HG02610 (cell line): ENCODE data around the gene VSTM4.

ENCODE experiments used
- ATAC-seq: cut with Tn5 transposase; IDR thresholded peaks from one replicate; pipeline ENCODE4 v1.9.1; 2021; ENCODE audit warnings: mild to moderate bottlenecking, moderate library complexity; ENCODE audit not compliant: unreplicated experiment

Gene VSTM4

GRCh38 chr10:48974510-48975156 is 140.7 kb downstream of the VSTM4 start:
- ATAC-seq, result no peak

DNA sequence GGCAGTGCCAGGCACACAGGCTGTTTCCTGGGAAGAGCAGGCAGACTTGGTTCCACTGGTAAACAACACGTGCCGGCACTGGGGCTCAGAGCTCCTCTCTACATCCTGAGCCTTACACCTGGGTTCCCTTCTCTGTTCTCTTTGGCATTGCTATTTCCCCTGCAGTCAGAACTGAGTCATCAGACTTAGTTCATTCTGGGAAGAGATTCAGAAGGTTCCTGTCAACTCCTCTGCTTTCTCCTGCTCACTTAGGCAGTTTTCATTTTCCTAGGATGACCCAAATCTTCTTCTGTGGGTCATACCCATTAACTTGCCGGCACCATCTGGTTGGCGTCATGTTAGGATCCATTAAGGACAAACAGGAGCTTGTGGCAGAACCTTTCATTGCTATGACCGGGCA is 142.3 kb downstream of the VSTM4 start:
- no peak for ATAC-seq

GRCh38 chr10:48970654-48971053 is 144.7 kb downstream of the VSTM4 start:
- no peak for ATAC-seq

DNA sequence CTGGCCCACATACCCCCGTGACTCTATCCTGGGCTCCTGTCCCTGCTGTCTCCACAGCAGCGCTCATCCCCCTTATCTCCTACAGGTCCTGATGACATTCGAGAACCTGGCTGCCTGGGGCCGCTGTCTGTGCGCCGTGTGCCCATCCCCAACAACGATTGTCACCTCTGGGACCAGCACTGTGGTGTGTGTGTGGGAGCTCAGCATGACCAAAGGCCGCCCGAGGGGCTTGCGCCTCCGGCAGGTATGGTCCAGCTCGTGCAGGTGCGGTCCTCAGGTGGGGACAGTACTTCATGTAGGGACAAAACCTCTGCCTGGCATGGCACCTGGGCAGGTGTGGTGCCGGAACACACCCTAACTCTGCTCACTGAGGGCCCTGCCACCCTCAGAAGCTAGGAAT is 145.3 kb downstream of the VSTM4 start:
- no peak for ATAC-seq

DNA sequence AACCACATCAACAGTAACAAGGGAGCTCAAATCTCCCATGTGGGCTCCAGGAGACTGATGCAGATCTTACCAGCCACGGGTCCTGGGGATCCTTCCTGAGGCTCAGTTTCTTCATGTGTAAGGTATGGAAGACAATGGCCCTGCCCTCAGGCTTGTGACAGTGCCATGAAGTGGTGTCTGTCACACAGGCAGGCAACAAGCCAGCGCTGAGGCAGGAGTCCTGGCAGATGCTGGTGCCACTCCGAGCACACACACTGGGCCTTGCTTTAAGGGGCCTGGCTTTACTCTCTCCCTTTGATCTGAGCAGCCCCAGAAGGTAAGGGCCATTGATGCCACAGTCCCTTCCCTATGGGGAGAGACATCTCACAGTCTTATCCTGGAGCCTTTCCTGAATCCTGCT is 147.3 kb downstream of the VSTM4 start:
- ATAC-seq, result no peak

DNA sequence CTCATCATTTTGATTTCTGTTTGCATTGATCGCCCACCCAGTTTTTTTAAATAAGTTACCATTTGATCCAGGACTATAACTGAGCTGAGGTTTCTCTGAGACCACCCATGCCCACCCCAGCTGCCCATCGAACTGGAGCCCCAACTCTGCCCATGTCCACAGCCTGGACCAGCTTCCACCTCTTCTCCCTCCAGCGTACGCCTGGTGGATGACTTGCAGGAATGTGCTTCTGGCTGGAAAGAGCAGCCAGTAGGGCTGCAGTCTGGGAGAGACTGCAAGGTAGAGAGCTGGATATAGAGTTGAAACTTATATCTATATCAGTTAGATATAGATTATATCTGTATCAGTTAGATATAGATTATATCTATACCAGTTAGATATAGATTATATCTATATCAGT is 149.9 kb downstream of the VSTM4 start:
- ATAC-seq, result no peak
